ENCODE measurements around the gene DIPK1B. TPM values are rescaled to one million over a fixed set of nuclear protein-coding genes. Genes with fewer than 3 reads are reported as not detected.

The DIPK1B gene
- total and polyA plus RNA-seq, 3 donors from 2014 or later, result 23.3 to 36.2 (median 28.7) TPM

GRCh38 chr9:136682710-136683109, 29.7 kb upstream of the DIPK1B start:
- H3K4me1 ChIP-seq, result peaks cover 15% of the 10 kb centered on the region

DNA sequence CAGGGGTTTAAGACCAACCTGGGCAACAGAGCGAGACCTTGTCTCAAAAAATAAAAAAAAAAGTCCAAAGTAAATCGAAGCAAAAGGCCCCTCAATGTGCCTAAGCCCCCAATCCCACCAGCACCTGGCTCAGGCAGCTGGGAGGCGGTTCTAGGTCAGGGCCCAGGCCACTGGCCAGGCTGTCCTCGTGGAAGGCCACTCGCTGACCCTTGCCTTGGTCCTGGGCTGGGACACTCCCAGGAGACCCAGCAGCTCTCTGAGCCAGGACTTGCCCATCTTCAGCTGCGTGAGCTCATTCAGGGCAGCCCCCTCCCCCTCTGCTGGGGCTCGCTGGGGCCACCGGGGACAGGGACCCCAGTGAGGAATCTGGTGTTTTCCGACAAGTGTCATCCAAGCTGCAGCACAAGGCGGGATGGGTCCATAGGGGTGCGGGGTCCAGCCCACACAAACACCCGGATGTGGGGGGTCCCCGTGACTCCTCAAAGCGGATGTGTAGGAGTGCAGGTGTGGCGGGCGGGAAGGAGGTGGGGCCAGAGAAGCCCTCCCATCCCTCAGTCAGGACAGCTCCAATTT, 29.1 kb upstream of the DIPK1B start:
- no peaks in the 10 kb centered on the region for H3K36me3 ChIP-seq (ENCODE audit: low read depth, missing control alignments)
- WGBS, 2 donors, result 87 to 94% methylated on average over 9 to 16 of the region's 16 CpGs
- H3K27me3 ChIP-seq, result no peaks in the 10 kb centered on the region
- peaks cover 19% of the 10 kb centered on the region for H3K4me1 ChIP-seq
- no peak overlapping the region for H3K4me3 ChIP-seq
- DNase-seq, result no peak
- no peak overlapping the region for H3K27ac ChIP-seq
- H3K9me3 ChIP-seq, result no peaks in the 10 kb centered on the region
- intact Hi-C loops (cut with DNase I; ENCODE audit: low total_unique reads), result no loop called here
- no peak for TF ChIP-seq CTCF (IDR thresholded peaks at IDR 0.05)
- no peak for TF ChIP-seq POLR2A (IDR thresholded peaks at IDR 0.05)

More at GRCh38 chr9:136682710-136683109, 29.7 kb upstream of the DIPK1B start:
- no peak overlapping the region for H3K27ac ChIP-seq
- no peak overlapping the region for H3K4me3 ChIP-seq
- H3K9me3 ChIP-seq, result no peaks in the 10 kb centered on the region
- no peak for TF ChIP-seq POLR2A (IDR thresholded peaks at IDR 0.05)
- TF ChIP-seq CTCF (IDR thresholded peaks at IDR 0.05), result no peak
- DNase-seq, result no peak
- WGBS, 2 donors, result 88 to 89% methylated on average over 1 to 10 of the region's 10 CpGs
- intact Hi-C loops (cut with DNase I; ENCODE audit: low total_unique reads), result no loop called here
- H3K36me3 ChIP-seq (ENCODE audit: low read depth, missing control alignments), result no peaks in the 10 kb centered on the region
- no peaks in the 10 kb centered on the region for H3K27me3 ChIP-seq

GRCh38 chr9:136683755-136684154, 28.6 kb upstream of the DIPK1B start:
- peaks cover 19% of the 10 kb centered on the region for H3K4me1 ChIP-seq
- DNase-seq, result no peak
- H3K4me3 ChIP-seq, result no peak overlapping the region
- WGBS, 2 donors, result 93 to 94% methylated on average over 9 to 14 of the region's 14 CpGs
- no peaks in the 10 kb centered on the region for H3K36me3 ChIP-seq (ENCODE audit: low read depth, missing control alignments)
- no peak overlapping the region for H3K27ac ChIP-seq
- TF ChIP-seq CTCF (IDR thresholded peaks at IDR 0.05), result no peak
- no peak for TF ChIP-seq POLR2A (IDR thresholded peaks at IDR 0.05)
- intact Hi-C loops (cut with DNase I; ENCODE audit: low total_unique reads), result no loop called here
- H3K9me3 ChIP-seq, result no peaks in the 10 kb centered on the region
- no peaks in the 10 kb centered on the region for H3K27me3 ChIP-seq

DNA sequence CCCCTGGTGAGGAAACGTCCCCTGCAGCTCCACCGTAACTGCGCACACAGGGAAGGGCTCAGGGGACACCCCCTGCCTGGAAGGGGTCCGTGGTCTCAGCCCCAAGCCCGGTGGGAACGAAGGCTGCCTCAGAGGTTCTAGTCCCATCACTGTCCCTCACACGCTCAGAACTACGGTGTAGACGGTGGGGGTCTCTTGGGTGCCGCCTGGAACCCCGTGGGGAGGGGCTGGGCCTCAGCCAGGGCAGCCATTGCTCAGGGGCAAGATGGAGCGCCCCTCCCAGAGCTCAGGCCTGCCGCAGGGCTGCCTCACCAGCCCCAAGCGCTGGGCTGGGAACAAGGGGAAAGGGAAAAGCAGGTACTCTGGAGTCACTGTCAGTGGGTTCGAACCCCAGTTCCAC, 28.0 kb upstream of the DIPK1B start:
- Histone ChIP-seq H3K27ac (no peak overlapping the region), H3K27me3 (no peaks in the 10 kb centered on the region), H3K36me3 (ENCODE audit: low read depth, missing control alignments) (no peaks in the 10 kb centered on the region), H3K4me1 (peaks cover 19% of the 10 kb centered on the region), H3K4me3 (no peak overlapping the region), H3K9me3 (no peaks in the 10 kb centered on the region)
- TF ChIP-seq POLR2A (IDR thresholded peaks at IDR 0.05), result no peak
- 82 to 83% methylated on average over 7 to 15 of the region's 15 CpGs for WGBS, 2 donors
- intact Hi-C loops (cut with DNase I; ENCODE audit: low total_unique reads), result no loop called here
- DNase-seq, result no peak

- 88 to 96% methylated on average over 12 to 15 of the region's 15 CpGs for WGBS, 2 donors
- H3K36me3 ChIP-seq (ENCODE audit: low read depth, missing control alignments), result no peaks in the 10 kb centered on the region
- no peak for DNase-seq
- H3K9me3 ChIP-seq, result no peaks in the 10 kb centered on the region
- intact Hi-C loops (cut with DNase I; ENCODE audit: low total_unique reads), result no loop called here
- no peak overlapping the region for H3K4me3 ChIP-seq
- no peaks in the 10 kb centered on the region for H3K27me3 ChIP-seq
- H3K4me1 ChIP-seq, result peaks cover 19% of the 10 kb centered on the region
- no peak for TF ChIP-seq POLR2A (IDR thresholded peaks at IDR 0.05)
- TF ChIP-seq CTCF (IDR thresholded peaks at IDR 0.05), result no peak
- no peak overlapping the region for H3K27ac ChIP-seq
Measured at GRCh38 chr9:136684799-136685198, 27.6 kb upstream of the DIPK1B start.
